ENCODE measurements around the gene CRBN.

The CRBN gene

GRCh38 chr3:3179407-3180094, at the start of gene CRBN:
TSS of gene CRBN (minus strand) at chr3:3179691. CDS start at chr3:3179687, 4 bp downstream.
- peak; percentile 89 for DNase-seq

- DNase-seq: no peak
Observed at GRCh38 chr3:3227640-3228039, 48.1 kb upstream of the CRBN start.

- DNase-seq: no peak
Observed at GRCh38 chr3:3221528-3221927, 42.0 kb upstream of the CRBN start.

GRCh38 chr3:3216401-3216800, 36.9 kb upstream of the CRBN start:
- DNase-seq: no peak

GRCh38 chr3:3212781-3213440, 33.4 kb upstream of the CRBN start:
- no peak for DNase-seq

- no peak for DNase-seq
Observed at GRCh38 chr3:3209714-3210113, 30.2 kb upstream of the CRBN start.

GRCh38 chr3:3209057-3209456, 29.6 kb upstream of the CRBN start:
- DNase-seq: no peak

GRCh38 chr3:3201611-3202010, 22.1 kb upstream of the CRBN start:
- DNase-seq: no peak

GRCh38 chr3:3200632-3201212, 21.2 kb upstream of the CRBN start:
- DNase-seq: no peak

GRCh38 chr3:3199306-3199705, 19.8 kb upstream of the CRBN start:
- no peak for DNase-seq

GRCh38 chr3:3196148-3196861, 16.8 kb upstream of the CRBN start:
- DNase-seq: no peak

- DNase-seq: no peak
Observed at GRCh38 chr3:3194861-3195260, 15.4 kb upstream of the CRBN start.

GRCh38 chr3:3192286-3192675, 12.8 kb upstream of the CRBN start:
- no peak for DNase-seq

- DNase-seq: no peak
Observed at GRCh38 chr3:3191675-3192285, 12.3 kb upstream of the CRBN start.

GRCh38 chr3:3189961-3190360, 10.5 kb upstream of the CRBN start:
- no peak for DNase-seq

GRCh38 chr3:3189102-3189727, 9.7 kb upstream of the CRBN start:
- no peak for DNase-seq

GRCh38 chr3:3184876-3185275, 5.4 kb upstream of the CRBN start:
- no peak for DNase-seq

- DNase-seq: no peak
Observed at GRCh38 chr3:3180456-3180855, 965 bp upstream of the CRBN start.

- DNase-seq: no peak
Observed at GRCh38 chr3:3178498-3179328, 778 bp downstream of the CRBN start.

GRCh38 chr3:3177861-3178497, 1.5 kb downstream of the CRBN start:
- DNase-seq: no peak

- DNase-seq: no peak
Observed at GRCh38 chr3:3172627-3173026, 6.9 kb downstream of the CRBN start.
